ENCODE data around the gene NPR2.
A peak's percentile ranks its signal among the peaks of the same experiment; 100 is the strongest.

NPR2 gene

DNA sequence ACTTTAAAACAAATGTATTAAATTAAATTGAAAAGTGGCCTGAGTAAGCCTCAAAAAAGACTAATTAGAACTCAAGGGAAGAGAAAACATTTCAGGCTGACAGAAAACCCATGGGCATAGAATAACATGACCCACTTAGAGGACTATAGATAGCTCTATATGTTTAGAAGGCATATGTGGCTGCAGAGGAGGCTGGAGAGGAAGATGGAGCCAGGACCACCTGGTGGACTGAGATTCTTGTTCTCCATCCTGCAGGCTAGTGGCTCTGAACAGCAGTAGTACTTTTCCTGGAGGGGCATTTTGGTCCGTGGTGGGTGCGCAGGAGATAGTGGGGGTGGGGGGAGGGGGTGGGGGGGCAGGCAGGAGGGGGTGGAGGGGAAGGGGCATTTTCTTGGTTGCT lies 10.3 kb upstream of the NPR2 start:
- Mint-ChIP-seq H3K27me3 (no peaks in the 10 kb centered on the region), H3K4me3 (no peak overlapping the region), H3K27ac (no peak overlapping the region), H3K9me3 (no peaks in the 10 kb centered on the region), H3K4me1 (no peaks in the 10 kb centered on the region), H3K36me3 (peaks cover 8% of the 10 kb centered on the region)

DNA sequence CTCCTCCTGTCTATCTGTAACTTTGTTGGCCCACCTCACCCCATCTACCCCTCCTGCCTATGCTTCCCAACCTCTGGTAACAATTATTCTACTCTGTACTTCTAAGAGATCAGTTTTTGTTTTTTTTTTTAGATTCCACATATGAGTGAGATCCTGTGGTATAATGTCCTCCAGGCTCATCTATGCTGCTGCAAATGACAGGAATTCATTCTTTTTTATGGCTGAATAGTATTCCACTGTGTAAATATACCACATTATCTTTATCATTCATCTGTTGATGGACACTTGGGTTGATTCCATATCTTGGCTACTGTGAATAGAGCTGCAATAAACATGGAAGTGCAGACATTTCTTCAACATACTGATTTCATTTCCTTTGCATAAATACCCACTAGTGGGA lies 8.0 kb upstream of the NPR2 start:
- Mint-ChIP-seq H3K9me3 (no peaks in the 10 kb centered on the region), H3K27me3 (no peaks in the 10 kb centered on the region), H3K4me3 (no peak overlapping the region), H3K27ac (no peak overlapping the region), H3K4me1 (no peaks in the 10 kb centered on the region), H3K36me3 (peaks cover 11% of the 10 kb centered on the region)

DNA sequence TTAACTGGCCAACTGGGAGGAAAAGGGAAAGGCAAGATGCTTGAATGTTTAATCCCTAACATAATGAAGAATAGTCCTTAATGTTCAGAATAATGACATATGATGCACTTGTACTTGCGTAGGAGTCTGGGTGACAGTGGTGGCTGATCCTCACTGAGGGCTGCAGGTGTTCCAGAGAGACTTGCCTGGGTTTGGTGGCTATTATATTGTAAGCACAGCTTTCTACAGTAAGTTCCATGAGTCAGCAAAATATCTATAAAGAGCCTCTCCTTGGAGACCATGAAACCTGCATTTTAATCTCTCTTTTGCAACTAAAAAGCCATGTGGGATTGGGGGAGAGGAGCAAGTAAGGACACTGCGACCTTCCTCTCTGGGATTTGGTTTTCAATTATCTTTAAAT lies 1.9 kb upstream of the NPR2 start:
- Mint-ChIP-seq H3K27me3 (no peaks in the 10 kb centered on the region), H3K36me3 (peaks cover 6% of the 10 kb centered on the region), H3K27ac (no peak overlapping the region), H3K4me1 (peaks cover 16% of the 10 kb centered on the region), H3K4me3 (no peak overlapping the region), H3K9me3 (no peaks in the 10 kb centered on the region)

DNA sequence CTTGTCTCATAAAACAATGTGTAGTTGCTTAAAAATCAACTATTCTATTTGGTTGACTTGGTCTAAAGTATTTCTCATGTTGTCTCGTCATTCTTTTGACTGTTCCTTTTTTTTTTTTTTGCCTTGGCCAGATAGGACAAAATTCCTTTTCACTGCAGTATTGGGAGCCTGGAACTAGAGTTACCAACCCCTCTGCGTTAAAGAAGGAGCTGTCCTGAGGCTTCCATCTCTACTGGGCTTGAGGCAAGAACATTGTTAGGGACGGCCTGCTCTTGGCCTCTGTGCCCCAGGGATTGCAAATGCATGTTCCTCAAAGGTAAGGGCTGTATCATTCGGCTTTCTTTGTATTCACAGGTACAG lies 1.4 kb upstream of the NPR2 start:
- Mint-ChIP-seq H3K9me3 (no peaks in the 10 kb centered on the region), H3K4me3 (no peak overlapping the region), H3K27me3 (no peaks in the 10 kb centered on the region), H3K4me1 (peaks cover 17% of the 10 kb centered on the region), H3K36me3 (peaks cover 6% of the 10 kb centered on the region), H3K27ac (no peak overlapping the region)

DNA sequence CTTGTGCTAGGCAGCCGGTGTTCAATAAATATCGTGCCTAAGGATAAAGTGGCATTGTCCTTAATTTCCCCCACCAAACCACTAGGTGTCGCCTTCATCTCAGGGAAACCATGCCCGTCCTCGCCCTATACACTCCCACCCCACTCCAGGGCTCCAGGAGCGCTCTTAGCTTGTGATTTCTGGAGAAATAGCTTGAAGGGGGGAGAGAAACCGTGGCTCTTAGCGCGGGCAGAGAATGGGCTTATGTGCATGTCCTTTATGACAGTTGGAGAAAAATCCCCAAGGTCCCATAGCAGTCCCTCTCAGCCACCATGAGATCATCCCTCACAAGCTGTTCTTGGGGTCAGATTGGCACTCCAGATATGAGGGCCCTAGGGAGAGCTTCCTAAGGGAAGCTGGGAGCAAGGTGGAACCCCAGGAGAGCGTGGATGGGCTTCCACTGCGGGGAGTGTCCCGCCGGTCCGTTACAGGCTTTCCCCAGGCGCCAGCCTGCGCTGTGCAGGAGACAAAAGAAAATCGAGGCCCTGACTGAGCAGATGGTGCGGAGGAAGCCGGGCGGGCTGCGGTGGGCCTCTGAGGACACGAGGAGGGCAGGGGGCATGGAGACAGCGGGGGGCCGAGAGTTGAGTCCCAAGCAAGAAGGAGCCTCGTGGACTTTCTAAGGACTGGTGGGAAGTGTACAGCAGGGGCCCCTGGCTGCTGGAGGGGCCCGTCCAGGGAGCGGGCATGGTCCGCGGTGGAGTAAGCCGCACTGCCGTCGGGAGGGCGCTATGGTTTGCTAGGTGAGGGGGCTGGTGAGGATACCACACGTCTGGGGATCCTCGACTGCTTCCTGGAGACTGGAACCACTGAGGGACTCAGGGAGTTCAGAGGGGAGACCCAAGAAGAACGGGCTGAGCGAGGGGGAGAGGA lies 750 bp upstream of the NPR2 start:
- no peak overlapping the region for H3K4me3 Mint-ChIP-seq
- H3K4me1 Mint-ChIP-seq, result peaks cover 17% of the 10 kb centered on the region
- no peaks in the 10 kb centered on the region for H3K27me3 Mint-ChIP-seq
- peaks cover 9% of the 10 kb centered on the region for H3K36me3 Mint-ChIP-seq
- H3K9me3 Mint-ChIP-seq, result no peaks in the 10 kb centered on the region
- no peak overlapping the region for H3K27ac Mint-ChIP-seq

DNA sequence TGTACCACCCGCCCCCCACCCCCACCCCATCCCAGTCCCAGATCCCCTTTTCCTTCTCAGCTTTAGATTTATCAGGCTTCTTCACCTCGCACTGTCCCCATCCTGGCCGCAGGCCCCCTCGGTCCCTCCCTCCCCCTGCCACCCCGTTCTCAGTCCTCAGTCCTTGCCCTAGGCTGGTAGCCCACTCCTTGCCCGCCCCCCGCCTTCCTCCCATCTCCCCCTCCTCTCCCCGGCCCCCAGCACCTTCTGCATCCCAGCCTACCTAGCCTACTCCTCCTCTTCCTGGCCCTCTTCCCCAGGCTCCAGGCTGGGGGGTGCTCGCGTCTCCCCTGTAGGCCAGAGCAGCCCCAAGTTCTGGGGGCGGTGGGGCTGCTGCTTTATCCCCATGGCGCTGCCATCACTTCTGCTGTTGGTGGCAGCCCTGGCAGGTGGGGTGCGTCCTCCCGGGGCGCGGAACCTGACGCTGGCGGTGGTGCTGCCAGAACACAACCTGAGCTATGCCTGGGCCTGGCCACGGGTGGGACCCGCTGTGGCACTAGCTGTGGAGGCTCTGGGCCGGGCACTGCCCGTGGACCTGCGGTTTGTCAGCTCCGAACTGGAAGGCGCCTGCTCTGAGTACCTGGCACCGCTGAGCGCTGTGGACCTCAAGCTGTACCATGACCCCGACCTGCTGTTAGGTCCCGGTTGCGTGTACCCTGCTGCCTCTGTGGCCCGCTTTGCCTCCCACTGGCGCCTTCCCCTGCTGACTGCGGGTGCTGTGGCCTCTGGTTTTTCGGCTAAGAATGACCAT lies 828 bp downstream of the NPR2 start:
- Mint-ChIP-seq H3K4me3 (no peak overlapping the region), H3K36me3 (peaks cover 5% of the 10 kb centered on the region), H3K9me3 (no peaks in the 10 kb centered on the region), H3K4me1 (peaks cover 22% of the 10 kb centered on the region), H3K27ac (no peak overlapping the region), H3K27me3 (no peaks in the 10 kb centered on the region)

DNA sequence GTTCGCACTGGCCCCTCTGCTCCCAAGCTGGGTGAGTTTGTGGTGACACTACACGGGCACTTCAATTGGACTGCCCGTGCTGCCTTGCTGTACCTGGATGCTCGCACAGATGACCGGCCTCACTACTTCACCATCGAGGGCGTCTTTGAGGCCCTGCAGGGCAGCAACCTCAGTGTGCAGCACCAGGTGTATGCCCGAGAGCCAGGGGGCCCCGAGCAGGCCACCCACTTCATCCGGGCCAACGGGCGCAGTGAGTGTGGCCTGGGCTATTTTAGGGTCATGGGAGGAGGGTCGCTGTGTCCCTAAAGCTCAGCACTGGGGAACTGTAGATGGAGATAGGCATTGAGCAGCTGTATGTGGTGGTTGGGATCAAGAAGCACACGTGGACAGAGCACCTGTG lies 1.4 kb downstream of the NPR2 start:
- Mint-ChIP-seq H3K4me3 (no peak overlapping the region), H3K36me3 (peaks cover 5% of the 10 kb centered on the region), H3K27ac (no peak overlapping the region), H3K27me3 (no peaks in the 10 kb centered on the region), H3K9me3 (no peaks in the 10 kb centered on the region), H3K4me1 (peaks cover 26% of the 10 kb centered on the region)

DNA sequence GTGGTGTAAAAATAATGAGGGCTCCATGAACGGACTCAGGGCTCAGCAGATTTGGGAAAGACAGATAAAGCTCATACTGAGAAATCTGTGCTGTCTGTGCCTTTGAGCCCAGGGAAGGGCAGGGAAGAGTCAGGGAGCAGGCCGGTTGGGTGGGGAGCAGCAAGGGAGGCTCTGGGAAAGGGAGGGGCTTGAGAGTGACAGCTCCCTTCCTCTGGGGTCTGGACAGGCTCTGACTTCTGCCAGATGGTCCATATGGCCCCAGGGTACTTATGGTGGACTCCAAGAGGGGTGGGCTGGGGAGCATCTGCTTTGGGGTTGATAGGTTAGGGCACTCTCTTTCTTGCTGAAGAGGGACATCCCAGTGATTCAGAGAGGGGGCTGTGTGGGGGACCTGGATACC lies 2.1 kb downstream of the NPR2 start:
- Mint-ChIP-seq H3K27me3 (no peaks in the 10 kb centered on the region), H3K4me1 (peaks cover 32% of the 10 kb centered on the region), H3K9me3 (no peaks in the 10 kb centered on the region), H3K36me3 (peaks cover 5% of the 10 kb centered on the region), H3K4me3 (no peak overlapping the region), H3K27ac (no peak overlapping the region)

DNA sequence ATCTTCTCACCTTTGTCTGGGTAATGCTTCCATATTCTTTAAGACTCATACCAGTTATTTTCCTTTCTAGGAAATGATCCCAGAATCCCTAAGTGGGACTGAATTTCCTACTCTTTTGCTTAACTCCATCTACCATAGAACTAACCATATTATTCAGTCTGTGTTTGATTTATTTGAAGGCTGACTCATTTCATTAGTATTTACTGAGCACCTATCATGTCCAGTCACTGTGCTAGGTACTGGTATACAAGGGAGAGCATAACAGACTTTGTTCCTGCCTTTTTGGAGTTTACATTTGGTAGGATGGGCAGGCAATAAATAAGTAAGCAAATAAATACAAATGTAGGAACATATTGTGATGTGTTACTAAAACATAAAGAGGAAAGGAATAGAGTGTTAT lies 4.3 kb downstream of the NPR2 start:
- H3K9me3 Mint-ChIP-seq, result no peaks in the 10 kb centered on the region
- peaks cover 6% of the 10 kb centered on the region for H3K36me3 Mint-ChIP-seq
- H3K27ac Mint-ChIP-seq, result no peak overlapping the region
- H3K4me3 Mint-ChIP-seq, result no peak overlapping the region
- H3K27me3 Mint-ChIP-seq, result no peaks in the 10 kb centered on the region
- peaks cover 34% of the 10 kb centered on the region for H3K4me1 Mint-ChIP-seq

DNA sequence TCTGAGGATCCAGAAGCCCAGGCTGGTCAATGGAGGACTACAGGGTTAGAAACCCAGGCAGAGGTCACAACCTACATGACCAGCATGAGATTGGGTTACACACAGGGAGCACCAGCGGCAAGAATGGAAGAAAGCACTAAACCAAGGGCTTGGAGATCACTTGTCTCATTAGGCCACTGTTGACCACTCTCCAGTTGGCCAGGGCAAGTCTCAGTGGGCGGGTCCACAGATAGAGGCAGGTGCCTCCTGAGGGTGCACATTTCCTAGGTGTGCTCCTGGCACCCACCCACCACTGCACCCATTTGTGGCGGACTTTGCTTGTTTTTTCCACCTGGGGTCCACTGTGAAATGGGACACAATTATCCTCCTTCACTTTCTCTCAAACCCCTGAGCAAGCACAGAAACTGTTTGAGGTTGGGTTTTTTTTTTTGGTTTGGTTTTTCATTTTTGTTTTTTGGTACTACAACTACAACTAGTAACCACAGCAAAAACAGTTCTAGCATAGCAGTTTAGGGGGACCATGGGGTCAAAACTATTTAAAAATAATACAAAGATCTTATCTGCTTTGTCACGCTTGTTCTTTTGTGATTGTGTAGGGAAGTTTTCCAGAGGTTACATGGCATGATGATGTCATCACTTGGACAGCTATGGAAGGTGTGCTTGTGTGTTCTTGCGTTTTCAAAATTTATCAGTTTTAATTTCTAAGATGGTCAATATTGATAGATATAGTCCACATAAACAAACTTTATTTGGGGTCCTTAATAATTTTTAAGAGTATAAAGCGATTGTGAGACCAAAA lies 6.1 kb downstream of the NPR2 start:
- H3K27ac Mint-ChIP-seq, result peak overlapping the region; percentile 82
- peaks cover 12% of the 10 kb centered on the region for H3K36me3 Mint-ChIP-seq
- H3K4me1 Mint-ChIP-seq, result peaks cover 34% of the 10 kb centered on the region
- H3K9me3 Mint-ChIP-seq, result no peaks in the 10 kb centered on the region
- no peaks in the 10 kb centered on the region for H3K27me3 Mint-ChIP-seq
- no peak overlapping the region for H3K4me3 Mint-ChIP-seq

DNA sequence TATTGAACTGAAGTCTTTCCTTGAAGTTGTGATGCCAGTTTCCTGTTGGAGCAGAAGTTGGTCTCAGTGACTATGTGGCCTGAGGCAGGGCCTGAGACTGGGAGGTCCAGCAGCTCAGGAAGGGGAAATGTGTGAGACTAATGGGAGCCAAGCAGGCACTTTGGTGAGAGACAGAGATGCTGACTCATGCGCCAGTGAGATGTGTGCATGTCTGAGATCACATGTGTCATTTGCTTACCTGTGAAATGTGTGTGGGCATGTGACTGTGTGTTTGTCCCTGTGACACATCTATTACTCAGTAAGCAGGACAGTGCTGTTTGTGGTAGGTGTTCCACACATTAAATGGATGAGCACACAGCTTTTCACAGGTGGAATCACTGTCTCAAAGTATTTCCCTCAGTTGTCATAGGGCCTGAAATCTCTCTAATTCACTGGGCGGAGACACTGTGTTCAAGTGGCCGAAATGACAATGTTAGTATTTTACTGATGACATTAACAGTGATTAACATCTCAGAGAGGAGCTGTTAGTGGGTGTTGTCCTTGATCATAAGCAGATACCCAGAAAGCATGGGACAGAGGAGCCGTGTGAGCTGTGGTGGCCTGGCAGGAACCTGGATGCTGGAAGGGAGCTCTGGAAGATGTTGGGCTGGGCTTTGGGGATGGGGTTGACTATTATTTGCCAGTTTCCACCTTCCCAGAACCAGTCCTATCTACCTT lies 7.4 kb downstream of the NPR2 start:
- H3K9me3 Mint-ChIP-seq, result no peaks in the 10 kb centered on the region
- peaks cover 12% of the 10 kb centered on the region for H3K36me3 Mint-ChIP-seq
- no peak overlapping the region for H3K4me3 Mint-ChIP-seq
- peaks cover 29% of the 10 kb centered on the region for H3K4me1 Mint-ChIP-seq
- peak overlapping the region; percentile 96 for H3K27ac Mint-ChIP-seq
- H3K27me3 Mint-ChIP-seq, result no peaks in the 10 kb centered on the region

DNA sequence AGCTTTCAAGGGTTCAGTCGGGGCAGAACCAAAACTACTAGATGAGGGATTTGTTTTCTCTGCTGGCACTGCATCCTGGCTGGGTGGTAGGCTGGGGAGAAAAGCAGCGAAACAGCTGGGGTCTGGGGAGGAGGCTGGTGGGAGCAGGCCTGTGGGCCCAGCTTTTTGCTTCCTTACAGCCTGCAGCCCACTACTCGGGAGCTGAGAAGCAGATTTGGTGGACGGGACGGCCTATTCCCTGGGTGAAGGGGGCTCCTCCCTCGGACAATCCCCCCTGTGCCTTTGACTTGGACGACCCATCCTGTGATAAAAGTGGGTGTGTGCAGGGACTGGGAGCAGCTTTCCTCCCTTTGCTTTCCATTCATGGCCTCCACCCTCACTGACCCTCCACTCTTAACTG lies 9.1 kb downstream of the NPR2 start:
- Mint-ChIP-seq H3K9me3 (no peaks in the 10 kb centered on the region), H3K4me3 (no peak overlapping the region), H3K4me1 (peaks cover 23% of the 10 kb centered on the region), H3K27ac (no peak overlapping the region), H3K36me3 (peaks cover 10% of the 10 kb centered on the region), H3K27me3 (no peaks in the 10 kb centered on the region)

DNA sequence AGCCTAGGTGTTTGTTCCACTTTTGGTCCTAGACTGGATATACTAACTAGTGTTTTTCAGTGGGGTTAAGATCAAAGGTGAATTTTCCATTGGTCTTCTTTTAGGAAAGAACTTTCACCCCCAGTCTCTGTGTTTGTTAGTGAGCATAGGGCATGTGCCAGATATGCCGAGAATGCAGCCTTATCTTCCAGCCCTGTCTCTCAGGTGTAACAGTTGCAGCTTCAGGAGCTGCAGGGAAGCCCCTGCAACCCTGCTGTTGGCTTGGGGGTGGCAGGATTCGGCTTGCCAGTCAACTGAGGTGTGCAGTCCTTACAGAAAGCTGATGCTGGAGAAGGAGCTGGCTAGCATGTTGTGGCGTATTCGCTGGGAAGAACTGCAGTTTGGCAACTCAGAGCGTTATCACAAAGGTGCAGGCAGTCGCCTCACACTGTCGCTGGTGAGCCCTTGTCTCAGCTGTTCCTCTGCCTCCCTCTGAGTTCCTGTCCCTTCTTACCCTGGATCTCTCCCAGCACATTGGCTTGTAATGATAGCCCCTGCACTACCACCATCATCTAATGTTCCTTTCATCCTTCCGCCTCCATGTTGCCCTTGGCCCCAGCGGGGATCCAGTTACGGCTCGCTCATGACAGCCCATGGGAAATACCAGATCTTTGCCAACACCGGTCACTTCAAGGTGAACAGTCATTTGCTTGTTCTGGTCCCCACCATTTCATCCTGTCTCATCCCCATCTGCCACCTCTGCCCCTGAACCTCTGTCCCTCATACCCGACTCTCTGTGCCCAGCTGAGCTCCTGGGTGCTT lies 10.1 kb downstream of the NPR2 start:
- H3K9me3 Mint-ChIP-seq, result no peaks in the 10 kb centered on the region
- peaks cover 23% of the 10 kb centered on the region for H3K4me1 Mint-ChIP-seq
- H3K36me3 Mint-ChIP-seq, result peaks cover 9% of the 10 kb centered on the region
- H3K27ac Mint-ChIP-seq, result peak overlapping the region; percentile 46
- no peaks in the 10 kb centered on the region for H3K27me3 Mint-ChIP-seq
- H3K4me3 Mint-ChIP-seq, result no peak overlapping the region

DNA sequence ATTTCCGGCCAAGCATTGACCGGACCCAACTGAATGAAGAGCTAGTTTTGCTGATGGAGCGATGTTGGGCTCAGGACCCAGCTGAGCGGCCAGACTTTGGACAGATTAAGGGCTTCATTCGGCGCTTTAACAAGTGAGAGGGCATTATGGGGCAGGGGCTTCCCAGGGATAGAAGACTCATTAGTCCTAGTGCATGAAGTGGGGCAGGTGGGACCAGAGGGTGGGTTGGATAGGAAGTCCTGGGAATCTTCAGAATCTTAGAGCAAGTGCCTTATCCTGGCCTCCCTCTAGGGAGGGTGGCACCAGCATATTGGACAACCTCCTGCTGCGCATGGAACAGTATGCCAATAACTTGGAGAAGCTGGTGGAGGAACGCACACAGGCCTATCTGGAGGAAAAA lies 14.7 kb downstream of the NPR2 start:
- H3K36me3 Mint-ChIP-seq, result peaks cover 3% of the 10 kb centered on the region
- no peaks in the 10 kb centered on the region for H3K9me3 Mint-ChIP-seq
- H3K4me1 Mint-ChIP-seq, result no peaks in the 10 kb centered on the region
- no peak overlapping the region for H3K4me3 Mint-ChIP-seq
- no peak overlapping the region for H3K27ac Mint-ChIP-seq
- no peaks in the 10 kb centered on the region for H3K27me3 Mint-ChIP-seq
